ENCODE results near the gene SESTD1. TPM values are rescaled to one million over a fixed set of nuclear protein-coding genes. Genes with fewer than 3 reads are reported as not detected.

The SESTD1 gene
- total RNA-seq, 1 donor from 2014 or later: 17.9 TPM

DNA sequence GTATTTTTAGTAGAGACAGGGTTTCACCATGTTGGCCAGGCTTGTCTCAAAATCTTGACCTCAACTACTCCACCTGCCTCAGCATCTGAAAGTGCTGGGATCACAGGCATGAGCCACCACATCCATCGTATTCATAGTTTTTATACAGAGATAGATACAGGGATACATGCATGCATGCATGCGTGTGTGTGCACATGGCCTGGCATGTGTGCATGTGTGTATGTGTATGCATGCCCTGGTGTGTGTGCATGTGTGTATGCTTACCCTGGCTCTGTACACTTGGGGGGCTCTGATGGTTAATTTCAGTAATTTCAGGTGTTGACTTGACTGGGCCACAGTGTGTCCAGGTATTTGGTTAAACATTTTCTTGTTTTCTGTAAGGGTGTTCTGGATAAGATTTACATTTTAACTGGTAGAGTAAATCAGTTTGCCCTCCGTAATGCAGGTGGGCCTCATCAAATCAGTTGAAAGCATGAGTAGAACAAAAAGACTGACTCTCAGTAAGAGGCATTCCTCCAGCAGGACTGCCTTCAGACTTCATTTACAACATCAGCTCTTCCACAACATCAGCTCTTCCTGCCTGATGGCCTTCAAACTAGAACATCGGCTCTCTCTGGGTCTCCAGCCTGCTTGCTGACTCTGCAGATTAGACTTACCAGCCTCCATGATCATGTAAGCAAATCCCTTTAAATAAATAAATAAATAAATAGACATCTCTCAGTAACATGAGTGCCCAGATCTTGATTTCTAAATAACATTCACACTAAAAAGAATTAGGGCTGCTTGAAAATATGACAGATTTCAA, 30.8 kb downstream of the SESTD1 start:
- TF ChIP-seq CTCF (IDR thresholded peaks at IDR 0.05; ENCODE audit: insufficient read depth, low read length, poor library complexity, severe bottlenecking): no peak
- Histone ChIP-seq H3K27me3 (ENCODE audit: control insufficient read depth, insufficient read depth, low read length) (no peaks in the 10 kb centered on the region), H3K36me3 (ENCODE audit: control insufficient read depth, insufficient read depth, low read length) (no peaks in the 10 kb centered on the region), H3K4me3 (ENCODE audit: low read depth, low read length) (no peak overlapping the region)
- DNase-seq (ENCODE audit: low read depth): no peak

DNA sequence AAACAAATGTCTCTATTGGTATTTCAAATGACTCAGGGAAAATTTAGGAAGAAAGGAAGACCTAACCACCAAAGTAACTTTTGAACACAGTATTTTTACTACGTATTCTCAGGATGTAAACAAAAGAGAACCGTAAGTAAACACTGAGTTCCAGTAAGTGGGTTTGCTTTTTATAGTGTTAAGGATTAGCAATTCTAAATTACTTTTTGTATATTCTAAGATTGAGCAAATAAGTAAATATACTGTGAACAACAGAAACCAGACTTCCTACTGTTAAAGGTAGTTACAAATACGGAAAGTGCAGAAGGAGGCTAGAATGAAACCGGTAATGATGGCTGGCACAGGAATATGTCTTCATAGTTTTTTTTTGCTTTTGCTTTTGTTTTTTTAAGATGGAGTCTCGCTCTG, 31.5 kb downstream of the SESTD1 start:
- TF ChIP-seq CTCF (IDR thresholded peaks at IDR 0.05; ENCODE audit: insufficient read depth, low read length, poor library complexity, severe bottlenecking): no peak
- Histone ChIP-seq H3K36me3 (ENCODE audit: control insufficient read depth, insufficient read depth, low read length) (no peaks in the 10 kb centered on the region), H3K27me3 (ENCODE audit: control insufficient read depth, insufficient read depth, low read length) (no peaks in the 10 kb centered on the region), H3K4me3 (ENCODE audit: low read depth, low read length) (no peak overlapping the region)
- DNase-seq (ENCODE audit: low read depth): no peak

- no peak overlapping the region for H3K4me3 ChIP-seq (ENCODE audit: low read depth, low read length)
- no peaks in the 10 kb centered on the region for H3K36me3 ChIP-seq (ENCODE audit: control insufficient read depth, insufficient read depth, low read length)
- DNase-seq (ENCODE audit: low read depth): no peak
- no peaks in the 10 kb centered on the region for H3K27me3 ChIP-seq (ENCODE audit: control insufficient read depth, insufficient read depth, low read length)
- TF ChIP-seq CTCF (IDR thresholded peaks at IDR 0.05; ENCODE audit: insufficient read depth, low read length, poor library complexity, severe bottlenecking): no peak
These were observed 37.7 kb downstream of the SESTD1 start for GRCh38 chr2:179226961-179227259.

GRCh38 chr2:179226203-179226960, 38.2 kb downstream of the SESTD1 start:
- no peak overlapping the region for H3K4me3 ChIP-seq (ENCODE audit: low read depth, low read length)
- no peaks in the 10 kb centered on the region for H3K27me3 ChIP-seq (ENCODE audit: control insufficient read depth, insufficient read depth, low read length)
- no peaks in the 10 kb centered on the region for H3K36me3 ChIP-seq (ENCODE audit: control insufficient read depth, insufficient read depth, low read length)
- no peak for TF ChIP-seq CTCF (IDR thresholded peaks at IDR 0.05; ENCODE audit: insufficient read depth, low read length, poor library complexity, severe bottlenecking)
- no peak for DNase-seq (ENCODE audit: low read depth)

DNA sequence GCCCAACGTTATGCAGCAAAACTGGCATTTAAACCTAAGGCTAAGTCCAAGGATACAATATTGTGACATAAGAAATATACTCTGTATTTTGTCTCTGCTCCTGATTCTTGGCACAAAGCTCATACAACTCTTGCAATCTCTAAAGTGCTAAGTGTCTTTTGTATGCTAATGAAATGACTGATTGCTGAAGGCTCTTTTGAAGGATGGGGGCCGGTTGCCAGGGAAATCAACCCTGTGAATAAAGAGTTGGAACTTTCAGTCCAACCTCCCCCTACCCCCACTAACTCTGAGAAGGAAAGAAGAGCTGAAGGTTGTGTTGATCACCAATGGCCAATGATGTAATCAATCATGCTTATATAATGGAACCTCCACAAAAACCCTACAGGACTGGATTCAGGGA, 40.3 kb downstream of the SESTD1 start:
- no peaks in the 10 kb centered on the region for H3K27me3 ChIP-seq (ENCODE audit: control insufficient read depth, insufficient read depth, low read length)
- no peak for DNase-seq (ENCODE audit: low read depth)
- TF ChIP-seq CTCF (IDR thresholded peaks at IDR 0.05; ENCODE audit: insufficient read depth, low read length, poor library complexity, severe bottlenecking): no peak
- H3K4me3 ChIP-seq (ENCODE audit: low read depth, low read length): no peak overlapping the region
- no peaks in the 10 kb centered on the region for H3K36me3 ChIP-seq (ENCODE audit: control insufficient read depth, insufficient read depth, low read length)
